Measurements from ENCODE around the gene USP17L5. TPM values are rescaled to one million over a fixed set of nuclear protein-coding genes. Genes with fewer than 3 reads are reported as not detected.
"Not testable (repeated sequence)": the region's sequence is repeated elsewhere in the genome, so short reads cannot be mapped to it uniquely, and the experiment has no call there.

Gene USP17L5
- total RNA-seq: not detected in 2 replicates

GRCh38 chr4:9339103-9339502 lies at the start of gene USP17L5:
Gene USP17L5, plus strand, starts transcription at chr4:9339403. Its CDS starts 0 bp downstream, at chr4:9339403.
- not testable (repeated sequence) for DNase-seq (ENCODE audit: extremely low read depth, low read depth, low spot score)

- DNase-seq (ENCODE audit: extremely low read depth, low read depth, low spot score): not testable (repeated sequence)
These were observed 15.0 kb upstream of the USP17L5 start for GRCh38 chr4:9324191-9324590.

- DNase-seq (ENCODE audit: extremely low read depth, low read depth, low spot score): not testable (repeated sequence)
These were observed 14.3 kb upstream of the USP17L5 start, which contains the start of gene USP17L24 for GRCh38 chr4:9324865-9325264. Gene USP17L24, plus strand, starts transcription at chr4:9325165. Its CDS starts 0 bp downstream, at chr4:9325165.

- not testable (repeated sequence) for DNase-seq (ENCODE audit: extremely low read depth, low read depth, low spot score)
These were observed 9.6 kb upstream of the USP17L5 start, which contains the start of gene USP17L25 for GRCh38 chr4:9329611-9330010. Gene USP17L25, plus strand, starts transcription at chr4:9329911. Its CDS starts 0 bp downstream, at chr4:9329911.

- not testable (repeated sequence) for DNase-seq (ENCODE audit: extremely low read depth, low read depth, low spot score)
These were observed 4.8 kb upstream of the USP17L5 start, which contains the start of gene USP17L26 for GRCh38 chr4:9334358-9334757. Gene USP17L26, plus strand, starts transcription at chr4:9334658. Its CDS starts 0 bp downstream, at chr4:9334658.

- DNase-seq (ENCODE audit: extremely low read depth, low read depth, low spot score): not testable (repeated sequence)
These were observed 4.6 kb downstream of the USP17L5 start, which contains the start of gene USP17L27 for GRCh38 chr4:9343848-9344247. Gene USP17L27, plus strand, starts transcription at chr4:9344148. Its CDS starts 0 bp downstream, at chr4:9344148.

GRCh38 chr4:9348593-9348992 lies 9.4 kb downstream of the USP17L5 start, which contains the start of gene USP17L28:
Gene USP17L28, plus strand, starts transcription at chr4:9348893. Its CDS starts 0 bp downstream, at chr4:9348893.
- not testable (repeated sequence) for DNase-seq (ENCODE audit: extremely low read depth, low read depth, low spot score)

GRCh38 chr4:9350866-9351265 lies 11.7 kb downstream of the USP17L5 start:
- not testable (repeated sequence) for DNase-seq (ENCODE audit: extremely low read depth, low read depth, low spot score)

- not testable (repeated sequence) for DNase-seq (ENCODE audit: extremely low read depth, low read depth, low spot score)
These were observed 14.1 kb downstream of the USP17L5 start, which contains the start of gene USP17L29 for GRCh38 chr4:9353338-9353737. Gene USP17L29, plus strand, starts transcription at chr4:9353638. Its CDS starts 0 bp downstream, at chr4:9353638.

GRCh38 chr4:9362829-9363228 lies 23.6 kb downstream of the USP17L5 start, which contains the start of gene USP17L30:
Gene USP17L30, plus strand, starts transcription at chr4:9363129. Its CDS starts 0 bp downstream, at chr4:9363129.
- not testable (repeated sequence) for DNase-seq (ENCODE audit: extremely low read depth, low read depth, low spot score)

- DNase-seq (ENCODE audit: extremely low read depth, low read depth, low spot score): not testable (repeated sequence)
These were observed 40.7 kb downstream of the USP17L5 start for GRCh38 chr4:9379881-9380280.

- DNase-seq (ENCODE audit: extremely low read depth, low read depth, low spot score): not testable (repeated sequence)
These were observed 41.9 kb downstream of the USP17L5 start for GRCh38 chr4:9381012-9381534.

- no peak for DNase-seq (ENCODE audit: extremely low read depth, low read depth, low spot score)
These were observed 44.9 kb downstream of the USP17L5 start for GRCh38 chr4:9384126-9384525.

GRCh38 chr4:9389001-9389400 lies 49.8 kb downstream of the USP17L5 start:
- not testable (repeated sequence) for DNase-seq (ENCODE audit: extremely low read depth, low read depth, low spot score)

Other genes starting within 250 kb of the USP17L5 start
- gene FAM90A26, start 169.0 kb upstream of the USP17L5 start, total RNA-seq: not detected in 2 replicates
- not detected in 2 replicates for gene USP17L10, start 128.7 kb upstream of the USP17L5 start, total RNA-seq
- not detected in 2 replicates for gene USP17L11, start 124.0 kb upstream of the USP17L5 start, total RNA-seq
- not detected in 2 replicates for gene USP17L12, start 119.3 kb upstream of the USP17L5 start, total RNA-seq
- gene USP17L13, start 114.5 kb upstream of the USP17L5 start, total RNA-seq: not detected in 2 replicates
- gene USP17L15, start 105.0 kb upstream of the USP17L5 start, total RNA-seq: not detected in 2 replicates
- not detected in 2 replicates for gene USP17L17, start 95.5 kb upstream of the USP17L5 start, total RNA-seq
- not detected in 2 replicates for gene USP17L18, start 90.8 kb upstream of the USP17L5 start, total RNA-seq
- not detected in 2 replicates for gene USP17L19, start 86.0 kb upstream of the USP17L5 start, total RNA-seq
- not detected in 2 replicates for gene USP17L20, start 81.3 kb upstream of the USP17L5 start, total RNA-seq
- not detected in 2 replicates for gene USP17L21, start 76.5 kb upstream of the USP17L5 start, total RNA-seq
- gene USP17L22, start 71.8 kb upstream of the USP17L5 start, total RNA-seq: not detected in 2 replicates
- gene USP17L24, start 14.2 kb upstream of the USP17L5 start, total RNA-seq: not detected in 2 replicates
- not detected in 2 replicates for gene USP17L25, start 9.5 kb upstream of the USP17L5 start, total RNA-seq
- gene USP17L26, start 4.7 kb upstream of the USP17L5 start, total RNA-seq: not detected in 2 replicates
- gene USP17L27, start 4.7 kb downstream of the USP17L5 start, total RNA-seq: not detected in 2 replicates
- gene USP17L28, start 9.5 kb downstream of the USP17L5 start, total RNA-seq: not detected in 2 replicates
- not detected in 2 replicates for gene USP17L29, start 14.2 kb downstream of the USP17L5 start, total RNA-seq
- not detected in 2 replicates for gene USP17L30, start 23.7 kb downstream of the USP17L5 start, total RNA-seq
- gene DEFB131A, start 105.0 kb downstream of the USP17L5 start, total RNA-seq: not detected in 2 replicates